ENCODE measurements around the gene KCNQ1. TPM values are rescaled to one million over a fixed set of nuclear protein-coding genes. Genes with fewer than 3 reads are reported as not detected.

KCNQ1 gene
- total and polyA plus RNA-seq, 9 of the 15 experiments (the other 6 are each of a cell fraction or from before 2014, with no cell fraction given): 0.44 TPM; not detected in 8

DNA sequence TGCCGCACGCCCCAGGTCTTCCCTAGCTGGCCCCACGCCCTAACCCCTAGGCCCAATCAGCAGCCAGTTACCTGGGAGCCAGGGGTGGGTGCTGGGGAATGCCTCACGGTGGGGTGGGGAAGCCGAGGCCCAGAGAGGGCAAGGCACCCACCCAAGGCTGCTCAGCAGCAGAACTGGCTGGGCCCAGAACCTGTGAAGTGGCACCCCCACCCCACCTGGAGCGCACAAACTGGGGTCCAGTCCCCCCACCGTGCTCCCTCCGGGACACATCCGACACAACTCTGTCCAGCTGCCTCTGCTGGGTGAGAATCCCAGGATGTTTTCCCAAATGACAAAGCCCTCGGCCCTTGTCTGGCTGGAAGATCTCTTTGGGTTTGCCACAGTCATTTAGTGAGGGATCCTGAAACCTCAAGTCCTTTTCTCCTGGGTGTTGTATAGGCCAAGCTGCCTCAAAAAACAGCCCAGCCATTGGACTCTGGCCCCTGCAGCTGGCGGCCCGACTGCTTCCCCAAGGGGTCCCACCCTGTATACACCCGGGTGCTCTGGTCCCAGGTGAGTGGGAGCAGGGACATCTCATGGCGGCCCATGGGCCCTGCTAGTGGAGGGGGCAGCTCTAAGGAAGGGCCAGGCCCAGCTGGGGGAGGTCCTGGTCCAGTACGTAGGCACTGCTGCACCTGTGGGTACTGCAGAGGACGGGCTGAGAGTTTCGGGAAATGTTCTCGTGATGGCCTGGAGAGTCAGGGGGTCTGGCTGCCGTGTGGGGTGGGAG lies 23.4 kb upstream of the KCNQ1 start:
- H3K79me2 ChIP-seq (ENCODE audit: control insufficient read depth, insufficient read depth, low read length): no peaks in the 10 kb centered on the region
- POLR2A ChIA-PET: interaction anchor here (0.5 to 4.3 kb wide), 3 partner anchors 46 to 223 kb away, joined by 3 to 24 read pairs (median 4); no protein-coding TSS in a partner anchor

More for the DNA sequence above, 23.4 kb upstream of the KCNQ1 start:
- H3K9me1 ChIP-seq (ENCODE audit: control insufficient read depth, insufficient read depth, low read length): peaks cover 2% of the 10 kb centered on the region
- intact Hi-C loops (cut with micrococcal nuclease): no loop called here
- ATAC-seq (no peak), DNase-seq (ENCODE audit: extremely low read depth in 1 of 4, low spot score in 3 of 4) (no peak), FAIRE-seq (no peak)
- peaks cover 0 to 46% of the 10 kb centered on the region in 2 experiments; a peak in 3 of 5 replicates for H3K4me1 ChIP-seq (replicated peaks in 1 of 2; ENCODE audit: control insufficient read depth in 2 of 2, insufficient read depth in 2 of 2, low read length in 2 of 2)
- no TSS peak for BruUV-seq (replicated peaks)
- peak overlapping the region in 1 of 2 experiments; percentile 74; a peak in 2 of 4 replicates for H3K9ac ChIP-seq (ENCODE audit: insufficient read depth in 1 of 2, low read depth in 2 of 2, low read length in 2 of 2)
- TF ChIP-seq KDM5B (IDR thresholded peaks at IDR 0.05; ENCODE audit: insufficient replicate concordance, low read depth, low read length): no peak
- TF ChIP-seq SIN3A (IDR thresholded peaks at IDR 0.05; ENCODE audit: borderline replicate concordance in 2 of 2, control insufficient read depth in 1 of 2, low read depth in 2 of 2, low read length in 2 of 2): no peak
- TF ChIP-seq ZNF551 (CRISPR knock-in tag; IDR thresholded peaks at IDR 0.05): no peak
- TF ChIP-seq, protein P1, sequence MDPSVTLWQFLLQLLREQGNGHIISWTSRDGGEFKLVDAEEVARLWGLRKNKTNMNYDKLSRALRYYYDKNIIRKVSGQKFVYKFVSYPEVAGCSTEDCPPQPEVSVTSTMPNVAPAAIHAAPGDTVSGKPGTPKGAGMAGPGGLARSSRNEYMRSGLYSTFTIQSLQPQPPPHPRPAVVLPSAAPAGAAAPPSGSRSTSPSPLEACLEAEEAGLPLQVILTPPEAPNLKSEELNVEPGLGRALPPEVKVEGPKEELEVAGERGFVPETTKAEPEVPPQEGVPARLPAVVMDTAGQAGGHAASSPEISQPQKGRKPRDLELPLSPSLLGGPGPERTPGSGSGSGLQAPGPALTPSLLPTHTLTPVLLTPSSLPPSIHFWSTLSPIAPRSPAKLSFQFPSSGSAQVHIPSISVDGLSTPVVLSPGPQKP (CRISPR knock-in tag; IDR thresholded peaks at IDR 0.05): no peak
- no peak for TF ChIP-seq ZNF583 (CRISPR knock-in tag; IDR thresholded peaks at IDR 0.05)
- no peak for TF ChIP-seq CREB1 (IDR thresholded peaks at IDR 0.05)
- TF ChIP-seq CREB1 (CRISPR knock-in tag; IDR thresholded peaks at IDR 0.05): no peak
- TF ChIP-seq, protein P2, sequence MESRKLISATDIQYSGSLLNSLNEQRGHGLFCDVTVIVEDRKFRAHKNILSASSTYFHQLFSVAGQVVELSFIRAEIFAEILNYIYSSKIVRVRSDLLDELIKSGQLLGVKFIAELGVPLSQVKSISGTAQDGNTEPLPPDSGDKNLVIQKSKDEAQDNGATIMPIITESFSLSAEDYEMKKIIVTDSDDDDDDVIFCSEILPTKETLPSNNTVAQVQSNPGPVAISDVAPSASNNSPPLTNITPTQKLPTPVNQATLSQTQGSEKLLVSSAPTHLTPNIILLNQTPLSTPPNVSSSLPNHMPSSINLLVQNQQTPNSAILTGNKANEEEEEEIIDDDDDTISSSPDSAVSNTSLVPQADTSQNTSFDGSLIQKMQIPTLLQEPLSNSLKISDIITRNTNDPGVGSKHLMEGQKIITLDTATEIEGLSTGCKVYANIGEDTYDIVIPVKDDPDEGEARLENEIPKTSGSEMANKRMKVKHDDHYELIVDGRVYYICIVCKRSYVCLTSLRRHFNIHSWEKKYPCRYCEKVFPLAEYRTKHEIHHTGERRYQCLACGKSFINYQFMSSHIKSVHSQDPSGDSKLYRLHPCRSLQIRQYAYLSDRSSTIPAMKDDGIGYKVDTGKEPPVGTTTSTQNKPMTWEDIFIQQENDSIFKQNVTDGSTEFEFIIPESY (CRISPR knock-in tag; IDR thresholded peaks at IDR 0.05): no peak
- TF ChIP-seq EWSR1 (IDR thresholded peaks at IDR 0.05; ENCODE audit: borderline replicate concordance, low read depth, partially characterized antibody): no peak
- H3K4me3 ChIP-seq: no peak overlapping the region
- H2AFZ ChIP-seq (ENCODE audit: low read depth, low read length): no peak overlapping the region
- H3K9me3 ChIP-seq (replicated peaks; ENCODE audit: control insufficient read depth, insufficient read depth, low read depth, low read length): no peaks in the 10 kb centered on the region
- H3K4me2 ChIP-seq (ENCODE audit: insufficient read depth, low read length): no peak overlapping the region
- in situ Hi-C loops (cut with MboI): no loop called here
- no peaks in the 10 kb centered on the region for H3K36me3 ChIP-seq (ENCODE audit: control insufficient read depth, insufficient read depth, low read length)
- H3K27ac ChIP-seq (ENCODE audit: extremely low read depth, low read depth, low read length): no peak overlapping the region
- CTCF ChIA-PET (ENCODE audit: low intra/inter-chr PET ratio): interaction anchor here (0.6 to 4.3 kb wide), 5 partner anchors 21 to 227 kb away, joined by 3 to 85 read pairs (median 3); partner anchors contain the start of gene TSSC4
- WGBS (ENCODE audit: insufficient coverage, low coverage, missing lambda C conversion rate): 28% methylated on average over 13 of the region's 19 CpGs
- 0 out of 2 replicates have a peak, but pooled peaks cover 12% of the 10 kb centered on the region for H4K20me1 ChIP-seq (replicated peaks; ENCODE audit: control insufficient read depth, insufficient read depth, low read length)
- peaks cover 0 to 61% of the 10 kb centered on the region in 2 experiments; a peak in 4 of 5 replicates for H3K27me3 ChIP-seq (ENCODE audit: control insufficient read depth in 2 of 2, insufficient read depth in 2 of 2, low read length in 2 of 2)
